ENCODE data around the gene BICDL1. TPM values are rescaled to one million over a fixed set of nuclear protein-coding genes. Genes with fewer than 3 reads are reported as not detected.

The BICDL1 gene
- polyA plus RNA-seq, 6 donors from 2014 or later, result 0.12 to 0.40 (median 0.30) TPM; not detected in 1

GRCh38 chr12:120126635-120127005, 137.6 kb downstream of the BICDL1 start:
- H3K27ac Mint-ChIP-seq, result peak overlapping the region in 3 of 6 donors; percentile 6 to 67 (median 43)
- no peaks in the 10 kb centered on the region for H3K27me3 Mint-ChIP-seq
- peak overlapping the region in 1 of 8 donors; percentile 43 for H3K4me3 Mint-ChIP-seq
- H3K9me3 Mint-ChIP-seq, result peaks cover 0 to 1% (median 0%) of the 10 kb centered on the region in 7 donors
- ATAC-seq (ENCODE audit: low read depth in 2 of 2) (no peak), DNase-seq (no peak)
- H3K4me1 Mint-ChIP-seq, result peaks cover 4 to 22% (median 10%) of the 10 kb centered on the region in 3 donors
- peaks cover 4 to 8% of the 10 kb centered on the region in 2 donors for H3K36me3 Mint-ChIP-seq

- peaks cover 0 to 1% (median 0%) of the 10 kb centered on the region in 7 donors for H3K9me3 Mint-ChIP-seq
- H3K36me3 Mint-ChIP-seq, result peaks cover 4 to 15% of the 10 kb centered on the region in 2 donors
- peaks cover 10 to 29% (median 24%) of the 10 kb centered on the region in 3 donors for H3K4me1 Mint-ChIP-seq
- H3K4me3 Mint-ChIP-seq, result no peak overlapping the region
- DNase-seq, result no peak
- H3K27me3 Mint-ChIP-seq, result no peaks in the 10 kb centered on the region
- H3K27ac Mint-ChIP-seq, result peak overlapping the region in 1 of 6 donors; percentile 64
- no peak for ATAC-seq (ENCODE audit: low read depth in 2 of 2)
These were observed 141.0 kb downstream of the BICDL1 start for GRCh38 chr12:120130011-120130410.

- Mint-ChIP-seq H3K4me3 (no peak overlapping the region), H3K27ac (peak overlapping the region in 1 of 6 donors; percentile 66), H3K36me3 (peaks cover 4 to 15% of the 10 kb centered on the region in 2 donors), H3K4me1 (peaks cover 10 to 29% (median 24%) of the 10 kb centered on the region in 3 donors), H3K27me3 (no peaks in the 10 kb centered on the region), H3K9me3 (peaks cover 0 to 1% (median 0%) of the 10 kb centered on the region in 7 donors)
- DNase-seq, result no peak
- ATAC-seq (ENCODE audit: low read depth in 2 of 2), result no peak
These were observed 142.1 kb downstream of the BICDL1 start for GRCh38 chr12:120131116-120131515.

GRCh38 chr12:120132054-120132836, 143.2 kb downstream of the BICDL1 start:
- Mint-ChIP-seq H3K27me3 (no peaks in the 10 kb centered on the region), H3K4me1 (peaks cover 10 to 28% (median 24%) of the 10 kb centered on the region in 3 donors), H3K27ac (peak overlapping the region; percentile 70 to 90 (median 88)), H3K36me3 (peaks cover 4 to 15% of the 10 kb centered on the region in 2 donors), H3K4me3 (peak overlapping the region in 5 of 8 donors; percentile 5 to 79 (median 47)), H3K9me3 (no peaks in the 10 kb centered on the region)
- ATAC-seq (ENCODE audit: low read depth in 2 of 2) (no peak), DNase-seq (no peak)

GRCh38 chr12:120132863-120133385, 143.9 kb downstream of the BICDL1 start:
- Mint-ChIP-seq H3K27ac (peak overlapping the region; percentile 70 to 90 (median 88)), H3K9me3 (no peaks in the 10 kb centered on the region), H3K27me3 (no peaks in the 10 kb centered on the region), H3K36me3 (peaks cover 4 to 15% of the 10 kb centered on the region in 2 donors), H3K4me3 (peak overlapping the region in 6 of 8 donors; percentile 32 to 74 (median 46)), H3K4me1 (peaks cover 10 to 28% (median 24%) of the 10 kb centered on the region in 3 donors)
- peak; percentile 88 to 93 for ATAC-seq (ENCODE audit: low read depth in 2 of 2)
- peak; percentile 25 for DNase-seq

DNA sequence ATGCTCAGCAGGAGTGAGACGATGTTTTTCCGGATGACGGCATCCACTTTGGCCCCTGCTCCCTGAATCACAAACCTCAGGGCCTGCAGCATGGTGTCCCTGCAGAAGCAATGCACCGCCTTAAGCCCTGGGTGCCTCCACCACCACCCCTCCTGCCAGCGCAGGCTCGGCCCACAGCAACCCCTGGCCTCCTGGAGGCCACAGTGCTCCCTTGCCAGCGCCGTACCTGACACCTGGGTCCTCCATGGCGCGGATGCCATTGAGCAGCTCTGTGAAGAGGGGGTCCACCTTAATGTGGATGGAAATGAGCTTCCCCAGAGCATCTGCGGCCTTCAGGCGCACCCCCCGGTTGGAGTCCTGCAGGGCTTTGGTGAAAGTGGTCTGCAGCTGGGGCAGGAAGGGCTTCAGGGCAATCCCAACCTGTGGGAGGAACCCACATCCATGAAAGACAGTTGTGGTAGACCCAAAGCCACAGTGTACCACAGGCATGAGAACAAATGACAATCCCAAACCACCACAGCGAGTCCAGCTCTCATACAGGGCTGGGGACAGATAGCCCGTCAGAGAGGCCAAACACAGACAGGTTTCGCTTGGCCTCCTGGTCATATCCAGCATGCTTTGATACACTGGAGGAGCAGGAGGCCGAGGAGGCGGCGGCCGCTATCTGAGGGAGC, 145.4 kb downstream of the BICDL1 start:
- DNase-seq (no peak), ATAC-seq (ENCODE audit: low read depth in 2 of 2) (no peak)
- peaks cover 13 to 28% (median 24%) of the 10 kb centered on the region in 3 donors for H3K4me1 Mint-ChIP-seq
- no peaks in the 10 kb centered on the region for H3K27me3 Mint-ChIP-seq
- H3K4me3 Mint-ChIP-seq, result no peak overlapping the region
- peaks cover 4 to 22% of the 10 kb centered on the region in 2 donors for H3K36me3 Mint-ChIP-seq
- no peaks in the 10 kb centered on the region for H3K9me3 Mint-ChIP-seq
- H3K27ac Mint-ChIP-seq, result no peak overlapping the region

DNA sequence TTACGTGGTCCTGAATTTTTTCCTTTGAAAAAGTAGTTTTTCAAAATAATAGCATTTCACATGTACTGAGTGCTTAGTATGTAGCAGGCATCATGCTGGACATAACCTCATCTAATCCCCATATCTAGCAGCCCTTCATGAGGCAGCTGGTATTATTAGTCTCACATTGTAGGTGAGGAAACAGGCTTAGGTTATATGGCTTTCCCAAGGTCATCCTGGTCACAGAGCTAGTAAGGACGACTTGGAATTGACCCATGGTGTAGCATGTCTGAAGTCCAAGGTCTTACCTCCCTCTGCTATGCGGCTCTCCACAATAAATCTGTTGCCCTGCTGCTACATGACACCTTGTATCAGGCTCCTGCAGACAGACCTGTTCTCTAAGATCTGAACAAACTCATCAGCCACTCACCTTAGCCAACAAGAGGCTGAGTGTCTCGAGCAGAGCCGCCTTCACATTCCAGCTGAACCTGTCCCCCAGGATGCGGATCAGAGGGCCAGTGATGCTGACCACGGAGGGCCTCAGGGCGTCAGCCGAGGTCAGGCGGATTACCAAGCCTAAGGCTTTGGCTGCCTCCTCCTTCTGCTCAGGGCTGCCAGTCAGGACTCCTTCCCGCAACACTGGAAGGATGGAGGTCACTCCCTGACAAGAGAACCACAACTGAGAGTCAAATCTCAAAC, 147.2 kb downstream of the BICDL1 start:
- no peaks in the 10 kb centered on the region for H3K27me3 Mint-ChIP-seq
- no peak overlapping the region for H3K4me3 Mint-ChIP-seq
- H3K27ac Mint-ChIP-seq, result no peak overlapping the region
- no peaks in the 10 kb centered on the region for H3K9me3 Mint-ChIP-seq
- no peak for DNase-seq
- peaks cover 13 to 27% (median 24%) of the 10 kb centered on the region in 3 donors for H3K4me1 Mint-ChIP-seq
- peaks cover 13 to 30% of the 10 kb centered on the region in 2 donors for H3K36me3 Mint-ChIP-seq
- no peak for ATAC-seq (ENCODE audit: low read depth in 2 of 2)

DNA sequence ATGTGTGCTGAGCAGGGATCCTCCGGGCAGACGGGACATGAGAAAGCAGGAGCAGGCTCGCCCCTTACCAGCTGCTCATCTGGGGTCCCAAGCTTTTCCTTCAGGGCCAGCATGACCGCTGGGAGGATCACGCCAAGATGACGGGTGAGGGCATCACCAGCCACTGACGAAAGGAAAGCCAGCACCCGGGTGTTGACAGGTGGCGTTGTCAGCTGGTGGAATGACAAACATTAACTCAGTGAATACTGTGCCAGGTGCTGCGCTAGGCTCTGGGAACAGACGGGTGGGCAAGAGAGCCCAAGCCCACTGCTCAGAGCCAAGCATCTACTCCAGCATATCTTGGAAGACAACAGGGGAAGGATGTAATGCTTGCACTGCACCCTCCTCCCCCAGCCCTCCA, 148.8 kb downstream of the BICDL1 start:
- Mint-ChIP-seq H3K4me1 (peaks cover 10 to 12% (median 12%) of the 10 kb centered on the region in 3 donors), H3K9me3 (no peaks in the 10 kb centered on the region), H3K36me3 (peaks cover 19 to 32% of the 10 kb centered on the region in 2 donors), H3K4me3 (no peak overlapping the region), H3K27me3 (no peaks in the 10 kb centered on the region), H3K27ac (no peak overlapping the region)
- ATAC-seq (ENCODE audit: low read depth in 2 of 2), result no peak
- DNase-seq, result no peak

GRCh38 chr12:120138366-120138765, 149.3 kb downstream of the BICDL1 start:
- no peak for ATAC-seq (ENCODE audit: low read depth in 2 of 2)
- Mint-ChIP-seq H3K4me3 (no peak overlapping the region), H3K36me3 (peaks cover 19 to 31% of the 10 kb centered on the region in 2 donors), H3K9me3 (no peaks in the 10 kb centered on the region), H3K27ac (no peak overlapping the region), H3K4me1 (peaks cover 7 to 8% (median 7%) of the 10 kb centered on the region in 3 donors), H3K27me3 (no peaks in the 10 kb centered on the region)
- no peak for DNase-seq

DNA sequence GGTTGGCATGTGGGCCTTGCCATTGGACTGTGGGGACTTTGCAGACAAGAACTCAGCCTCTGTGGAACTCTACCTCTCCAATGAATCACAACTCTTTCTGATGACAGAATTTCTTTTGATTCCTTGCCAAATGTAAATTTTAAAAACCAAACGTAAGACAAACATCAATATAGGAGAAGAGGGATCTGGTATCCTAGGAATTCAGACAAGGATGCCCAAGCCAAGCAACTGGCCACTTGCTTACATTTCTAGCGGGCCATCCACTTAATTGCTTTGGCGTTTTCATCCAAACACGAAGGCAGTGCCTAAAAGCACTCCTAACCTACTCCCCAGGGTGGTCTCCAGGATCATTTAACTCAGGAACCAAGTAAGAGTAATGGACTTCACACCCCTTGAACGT, 150.9 kb downstream of the BICDL1 start:
- no peak for ATAC-seq (ENCODE audit: low read depth in 2 of 2)
- Mint-ChIP-seq H3K36me3 (peaks cover 19 to 31% of the 10 kb centered on the region in 2 donors), H3K27ac (peak overlapping the region in 1 of 6 donors; percentile 24), H3K9me3 (no peaks in the 10 kb centered on the region), H3K27me3 (no peaks in the 10 kb centered on the region), H3K4me3 (no peak overlapping the region), H3K4me1 (peaks cover 0 to 8% (median 0%) of the 10 kb centered on the region in 3 donors)
- DNase-seq, result no peak

- Mint-ChIP-seq H3K9me3 (no peaks in the 10 kb centered on the region), H3K36me3 (peaks cover 19 to 31% of the 10 kb centered on the region in 2 donors), H3K4me3 (no peak overlapping the region), H3K27ac (peak overlapping the region in 4 of 6 donors; percentile 15 to 85 (median 70)), H3K27me3 (no peaks in the 10 kb centered on the region), H3K4me1 (peaks cover 0 to 8% (median 0%) of the 10 kb centered on the region in 3 donors)
- ATAC-seq (ENCODE audit: low read depth in 2 of 2), result no peak
- no peak for DNase-seq
These were observed 151.6 kb downstream of the BICDL1 start for GRCh38 chr12:120140603-120141002.

DNA sequence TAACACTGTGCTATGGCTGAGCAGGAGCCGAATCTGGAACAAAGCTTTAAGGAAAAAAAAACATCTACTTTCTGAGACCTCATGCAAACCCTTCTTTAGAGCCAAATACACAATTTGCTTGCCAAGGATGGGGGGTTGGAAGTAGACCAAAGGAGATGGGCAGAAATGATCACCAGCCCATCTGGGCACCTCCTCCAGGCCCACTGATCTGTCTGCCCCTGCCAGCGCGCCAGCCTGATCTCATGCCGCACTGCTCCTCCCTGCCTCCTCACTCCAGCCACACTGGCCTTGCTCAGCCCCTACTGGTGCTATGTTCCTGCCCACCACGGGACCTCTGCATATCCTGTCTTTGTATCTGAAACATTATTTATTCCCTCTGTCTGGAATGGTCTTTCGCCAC, 152.3 kb downstream of the BICDL1 start:
- H3K36me3 Mint-ChIP-seq, result peaks cover 19 to 31% of the 10 kb centered on the region in 2 donors
- peaks cover 0 to 8% (median 0%) of the 10 kb centered on the region in 3 donors for H3K4me1 Mint-ChIP-seq
- H3K4me3 Mint-ChIP-seq, result no peak overlapping the region

More for the DNA sequence above, 152.3 kb downstream of the BICDL1 start:
- no peak overlapping the region for H3K27ac Mint-ChIP-seq
- H3K27me3 Mint-ChIP-seq, result no peaks in the 10 kb centered on the region
- H3K9me3 Mint-ChIP-seq, result no peaks in the 10 kb centered on the region
- ATAC-seq (ENCODE audit: low read depth in 2 of 2) (no peak), DNase-seq (no peak)
